GM10266 (cell line): ENCODE data around the gene TNIP1.

ENCODE experiments used
- DNase-seq: peaks from one replicate; pipeline ENCODE4 v3.0.0; 2012; ENCODE audit errors: extremely low spot score
- CTCF ChIP-seq: IDR thresholded peaks from 2 replicates; pipeline ENCODE4 v1.5.1; 2012; ENCODE audit warnings: mild to moderate bottlenecking, low read depth; ENCODE audit not compliant: control insufficient read depth, insufficient read depth; ENCODE audit errors: missing control alignments

The TNIP1 gene

DNA sequence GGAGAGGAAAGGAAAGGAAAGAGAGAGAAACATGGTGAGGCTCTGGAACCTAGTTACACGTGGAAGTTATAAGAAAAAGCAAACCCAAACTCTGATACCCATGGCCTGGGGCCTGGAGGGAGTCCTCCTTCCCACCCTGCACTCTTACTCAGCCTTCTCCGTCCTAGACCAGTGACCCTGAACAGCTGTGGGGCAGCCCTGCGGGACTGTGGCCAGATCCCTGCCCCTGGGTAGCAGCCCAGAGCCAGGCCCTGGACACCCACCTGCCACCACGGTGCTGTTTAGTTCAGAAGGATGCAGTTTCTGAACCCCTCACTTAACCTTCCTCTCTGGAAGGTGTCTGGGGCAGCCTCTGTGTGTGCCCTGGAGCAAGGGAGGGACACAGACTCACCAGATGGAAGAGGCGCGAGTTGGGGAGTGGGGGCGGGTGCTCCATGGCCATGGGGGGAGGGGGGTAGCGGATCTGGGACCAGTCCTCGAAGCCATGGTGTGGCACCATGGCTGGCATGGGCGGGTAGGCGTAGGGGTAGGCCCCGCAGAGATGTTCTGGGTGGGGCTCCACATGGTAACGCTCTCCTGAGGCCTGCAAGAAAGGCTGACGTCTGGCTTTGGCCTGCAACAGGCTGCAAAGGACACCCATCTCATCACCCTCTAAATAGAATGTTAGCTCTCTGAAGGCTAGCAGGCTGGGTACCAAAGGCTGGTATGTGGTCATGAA lies 47.5 kb downstream of the TNIP1 start:
- DNase-seq = no peak
- TF ChIP-seq CTCF = no peak

DNA sequence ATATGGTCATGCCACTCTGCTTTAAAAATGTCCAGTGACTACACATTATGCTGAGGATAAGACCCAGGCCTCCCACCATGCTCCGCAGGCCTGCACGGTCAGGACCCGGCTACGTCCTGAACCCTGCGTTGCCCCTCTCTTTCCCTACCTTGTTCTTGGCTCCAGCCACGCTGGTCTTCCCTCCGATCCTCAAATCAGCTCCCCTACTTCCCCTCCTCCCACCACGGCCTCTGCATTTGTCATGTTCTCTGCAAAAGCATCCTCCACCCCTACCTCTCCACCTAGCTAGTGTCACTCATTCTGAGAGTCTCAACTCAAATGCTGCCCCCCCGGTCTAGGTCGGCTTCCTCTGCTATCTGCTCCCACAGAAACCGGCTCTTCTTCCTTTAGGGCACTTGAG lies 49.3 kb downstream of the TNIP1 start:
- no peak for TF ChIP-seq CTCF
- no peak for DNase-seq

- TF ChIP-seq CTCF = no peak
- no peak for DNase-seq
Measured at GRCh38 chr5:151030379-151030778, 50.5 kb downstream of the TNIP1 start.

GRCh38 chr5:151030056-151030336 lies 50.8 kb downstream of the TNIP1 start:
- DNase-seq = no peak
- TF ChIP-seq CTCF = no peak

GRCh38 chr5:151029179-151030055 lies 51.4 kb downstream of the TNIP1 start:
- TF ChIP-seq CTCF = no peak
- DNase-seq = no peak

DNA sequence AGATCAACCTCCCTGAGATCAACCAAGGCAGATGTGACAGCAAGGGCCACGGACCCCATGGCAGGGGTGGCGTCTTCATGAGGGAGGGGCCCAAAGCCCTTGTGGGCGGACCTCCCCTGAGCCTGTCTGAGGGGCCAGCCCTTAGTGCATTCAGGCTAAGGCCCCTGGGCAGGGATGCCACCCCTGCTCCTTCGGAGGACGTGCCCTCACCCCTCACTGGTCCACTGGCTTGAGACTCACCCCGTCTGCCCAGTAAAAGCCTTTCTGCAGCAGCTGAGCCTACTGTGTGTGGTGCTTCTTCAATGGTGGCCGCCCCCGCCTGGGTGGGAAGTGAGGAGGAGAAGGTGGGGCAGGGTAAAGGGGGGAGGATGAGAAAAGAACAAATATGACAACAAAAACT lies 52.1 kb downstream of the TNIP1 start:
- no peak for DNase-seq
- TF ChIP-seq CTCF = no peak

DNA sequence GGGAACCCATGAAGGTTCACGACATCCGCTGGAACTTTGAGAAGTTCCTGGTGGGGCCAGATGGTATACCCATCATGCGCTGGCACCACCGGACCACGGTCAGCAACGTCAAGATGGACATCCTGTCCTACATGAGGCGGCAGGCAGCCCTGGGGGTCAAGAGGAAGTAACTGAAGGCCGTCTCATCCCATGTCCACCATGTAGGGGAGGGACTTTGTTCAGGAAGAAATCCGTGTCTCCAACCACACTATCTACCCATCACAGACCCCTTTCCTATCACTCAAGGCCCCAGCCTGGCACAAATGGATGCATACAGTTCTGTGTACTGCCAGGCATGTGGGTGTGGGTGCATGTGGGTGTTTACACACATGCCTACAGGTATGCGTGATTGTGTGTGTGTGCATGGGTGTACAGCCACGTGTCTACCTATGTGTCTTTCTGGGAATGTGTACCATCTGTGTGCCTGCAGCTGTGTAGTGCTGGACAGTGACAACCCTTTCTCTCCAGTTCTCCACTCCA lies 52.8 kb downstream of the TNIP1 start:
- TF ChIP-seq CTCF = no peak
- DNase-seq = no peak
